GM10847 (cell line): Measurements from ENCODE around the gene DGKI.

ENCODE experiments used
- POLR2A ChIP-seq: IDR thresholded peaks from 2 replicates; pipeline ENCODE4 v1.6.1; 2011; ENCODE audit not compliant: insufficient read length; ENCODE audit errors: extremely low read depth

DGKI gene

GRCh38 chr7:137434530-137434929, 412.2 kb downstream of the DGKI start:
- no peak for TF ChIP-seq POLR2A

GRCh38 chr7:137423321-137423720, 423.5 kb downstream of the DGKI start:
- TF ChIP-seq POLR2A, result no peak

GRCh38 chr7:137421366-137421765, 425.4 kb downstream of the DGKI start:
- TF ChIP-seq POLR2A, result no peak

- no peak for TF ChIP-seq POLR2A
These were observed 427.9 kb downstream of the DGKI start for GRCh38 chr7:137418841-137419240.

GRCh38 chr7:137417464-137417863, 429.3 kb downstream of the DGKI start:
- no peak for TF ChIP-seq POLR2A

- no peak for TF ChIP-seq POLR2A
These were observed 432.9 kb downstream of the DGKI start for GRCh38 chr7:137413901-137414300.

GRCh38 chr7:137411446-137411845, 435.3 kb downstream of the DGKI start:
- TF ChIP-seq POLR2A, result no peak

- no peak for TF ChIP-seq POLR2A
These were observed 438.6 kb downstream of the DGKI start for GRCh38 chr7:137408126-137408525.

GRCh38 chr7:137407078-137407477, 439.7 kb downstream of the DGKI start:
- no peak for TF ChIP-seq POLR2A

- no peak for TF ChIP-seq POLR2A
These were observed 442.0 kb downstream of the DGKI start for GRCh38 chr7:137404660-137405317.

GRCh38 chr7:137403353-137403695, 443.4 kb downstream of the DGKI start:
- no peak for TF ChIP-seq POLR2A

GRCh38 chr7:137402536-137403352, 444.0 kb downstream of the DGKI start:
- TF ChIP-seq POLR2A, result no peak

GRCh38 chr7:137399827-137400823, 446.6 kb downstream of the DGKI start:
- TF ChIP-seq POLR2A, result no peak

- TF ChIP-seq POLR2A, result no peak
These were observed 450.7 kb downstream of the DGKI start for GRCh38 chr7:137396051-137396450.

GRCh38 chr7:137395420-137395819, 451.4 kb downstream of the DGKI start:
- TF ChIP-seq POLR2A, result no peak
